NCI-H82 (cell line): ENCODE results near the gene PIAS1.
"Not testable (repeated sequence)": the region's sequence is repeated elsewhere in the genome, so short reads cannot be mapped to it uniquely, and the experiment has no call there.

ENCODE experiments used
- DNase-seq: peaks from one replicate; lab custom pipeline; 2025; lab: John Stamatoyannopoulos, UW

Gene PIAS1

GRCh38 chr15:68034719-68035293, 19.3 kb upstream of the PIAS1 start:
- no peak for DNase-seq

GRCh38 chr15:68038246-68038645, 15.9 kb upstream of the PIAS1 start:
- peak; percentile 38 for DNase-seq

GRCh38 chr15:68040144-68040543, 14.0 kb upstream of the PIAS1 start:
- no peak for DNase-seq

GRCh38 chr15:68042156-68042854, 11.8 kb upstream of the PIAS1 start:
- no peak for DNase-seq

- no peak for DNase-seq
Measured at GRCh38 chr15:68042855-68043222, 11.3 kb upstream of the PIAS1 start.

GRCh38 chr15:68045289-68046265, 8.5 kb upstream of the PIAS1 start:
- DNase-seq, result no peak

- no peak for DNase-seq
Measured at GRCh38 chr15:68047826-68048225, 6.3 kb upstream of the PIAS1 start.

GRCh38 chr15:68051109-68051508, 3.0 kb upstream of the PIAS1 start:
- no peak for DNase-seq

- DNase-seq, result no peak
Measured at GRCh38 chr15:68051907-68052306, 2.2 kb upstream of the PIAS1 start.

- no peak for DNase-seq
Measured at GRCh38 chr15:68052431-68052830, 1.7 kb upstream of the PIAS1 start.

GRCh38 chr15:68053001-68053400, 1.1 kb upstream of the PIAS1 start:
- no peak for DNase-seq

- peak; percentile 91 for DNase-seq
Measured at GRCh38 chr15:68054628-68055223, 611 bp downstream of the PIAS1 start.

GRCh38 chr15:68055224-68055705, 1.1 kb downstream of the PIAS1 start:
- peak; percentile 83 for DNase-seq

GRCh38 chr15:68056097-68056865, 2.2 kb downstream of the PIAS1 start:
- DNase-seq, result no peak

GRCh38 chr15:68057034-68057433, 2.9 kb downstream of the PIAS1 start:
- no peak for DNase-seq

GRCh38 chr15:68057758-68058157, 3.6 kb downstream of the PIAS1 start:
- peak; percentile 83 for DNase-seq

- DNase-seq, result not testable (repeated sequence)
Measured at GRCh38 chr15:68058970-68059369, 4.9 kb downstream of the PIAS1 start.

GRCh38 chr15:68059630-68060029, 5.5 kb downstream of the PIAS1 start:
- no peak for DNase-seq

- DNase-seq, result no peak
Measured at GRCh38 chr15:68061171-68061570, 7.1 kb downstream of the PIAS1 start.

GRCh38 chr15:68061602-68062001, 7.5 kb downstream of the PIAS1 start:
- no peak for DNase-seq

- DNase-seq, result no peak
Measured at GRCh38 chr15:68062214-68062613, 8.1 kb downstream of the PIAS1 start.
